Measurements from ENCODE around the gene WT1. TPM values are rescaled to one million over a fixed set of nuclear protein-coding genes. Genes with fewer than 3 reads are reported as not detected.

Gene WT1
- total and polyA plus RNA-seq, 10 of the 15 experiments (the other 5 are each of a cell fraction or from before 2014, with no cell fraction given), result 0.07 to 0.37 (median 0.08) TPM; not detected in 7

DNA sequence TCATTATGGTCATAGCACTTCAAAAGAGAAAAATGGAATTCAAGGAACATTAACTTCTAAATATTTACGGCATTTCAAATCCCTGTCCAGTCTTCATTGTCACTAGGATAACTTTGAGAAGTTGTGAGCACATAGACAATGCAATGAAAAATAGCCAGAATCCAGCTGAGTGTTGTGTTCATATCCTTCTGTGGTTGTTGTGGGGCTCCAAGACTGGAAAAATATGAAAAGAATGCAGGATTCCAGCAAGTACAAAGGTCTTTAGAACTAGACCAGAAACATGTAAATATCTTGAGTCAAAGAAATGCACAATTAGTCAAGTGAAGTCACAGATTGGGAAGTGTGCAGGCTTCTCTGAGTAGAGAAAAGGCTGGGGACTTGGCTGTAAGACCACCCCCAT is 68.7 kb downstream of the WT1 start (continued):
- TF ChIP-seq IKZF2 (IDR thresholded peaks at IDR 0.05) (no peak), ZNF274 (IDR thresholded peaks at IDR 0.05; ENCODE audit: insufficient read depth, insufficient read length) (no peak), FOXK2 (IDR thresholded peaks at IDR 0.05) (no peak), HDAC6 (IDR thresholded peaks at IDR 0.05; ENCODE audit: unreplicated experiment) (no peak), RB1 (IDR thresholded peaks at IDR 0.05; ENCODE audit: borderline replicate concordance) (no peak), ETV6 (conservative IDR thresholded peaks at IDR 0.05 in 1 of 2, IDR thresholded peaks at IDR 0.05 in 1 of 2; ENCODE audit: borderline replicate concordance in 1 of 2, low read depth in 1 of 2) (no peak), MTA3 (IDR thresholded peaks at IDR 0.05; ENCODE audit: borderline replicate concordance, low read length) (no peak), ZBED1 (IDR thresholded peaks at IDR 0.05; ENCODE audit: borderline replicate concordance) (no peak), SMARCA5 (IDR thresholded peaks at IDR 0.05) (no peak), HCFC1 (IDR thresholded peaks at IDR 0.05; ENCODE audit: low read length) (no peak), CHD4 (IDR thresholded peaks at IDR 0.05) (no peak)
- TF ChIP-seq, protein P1, sequence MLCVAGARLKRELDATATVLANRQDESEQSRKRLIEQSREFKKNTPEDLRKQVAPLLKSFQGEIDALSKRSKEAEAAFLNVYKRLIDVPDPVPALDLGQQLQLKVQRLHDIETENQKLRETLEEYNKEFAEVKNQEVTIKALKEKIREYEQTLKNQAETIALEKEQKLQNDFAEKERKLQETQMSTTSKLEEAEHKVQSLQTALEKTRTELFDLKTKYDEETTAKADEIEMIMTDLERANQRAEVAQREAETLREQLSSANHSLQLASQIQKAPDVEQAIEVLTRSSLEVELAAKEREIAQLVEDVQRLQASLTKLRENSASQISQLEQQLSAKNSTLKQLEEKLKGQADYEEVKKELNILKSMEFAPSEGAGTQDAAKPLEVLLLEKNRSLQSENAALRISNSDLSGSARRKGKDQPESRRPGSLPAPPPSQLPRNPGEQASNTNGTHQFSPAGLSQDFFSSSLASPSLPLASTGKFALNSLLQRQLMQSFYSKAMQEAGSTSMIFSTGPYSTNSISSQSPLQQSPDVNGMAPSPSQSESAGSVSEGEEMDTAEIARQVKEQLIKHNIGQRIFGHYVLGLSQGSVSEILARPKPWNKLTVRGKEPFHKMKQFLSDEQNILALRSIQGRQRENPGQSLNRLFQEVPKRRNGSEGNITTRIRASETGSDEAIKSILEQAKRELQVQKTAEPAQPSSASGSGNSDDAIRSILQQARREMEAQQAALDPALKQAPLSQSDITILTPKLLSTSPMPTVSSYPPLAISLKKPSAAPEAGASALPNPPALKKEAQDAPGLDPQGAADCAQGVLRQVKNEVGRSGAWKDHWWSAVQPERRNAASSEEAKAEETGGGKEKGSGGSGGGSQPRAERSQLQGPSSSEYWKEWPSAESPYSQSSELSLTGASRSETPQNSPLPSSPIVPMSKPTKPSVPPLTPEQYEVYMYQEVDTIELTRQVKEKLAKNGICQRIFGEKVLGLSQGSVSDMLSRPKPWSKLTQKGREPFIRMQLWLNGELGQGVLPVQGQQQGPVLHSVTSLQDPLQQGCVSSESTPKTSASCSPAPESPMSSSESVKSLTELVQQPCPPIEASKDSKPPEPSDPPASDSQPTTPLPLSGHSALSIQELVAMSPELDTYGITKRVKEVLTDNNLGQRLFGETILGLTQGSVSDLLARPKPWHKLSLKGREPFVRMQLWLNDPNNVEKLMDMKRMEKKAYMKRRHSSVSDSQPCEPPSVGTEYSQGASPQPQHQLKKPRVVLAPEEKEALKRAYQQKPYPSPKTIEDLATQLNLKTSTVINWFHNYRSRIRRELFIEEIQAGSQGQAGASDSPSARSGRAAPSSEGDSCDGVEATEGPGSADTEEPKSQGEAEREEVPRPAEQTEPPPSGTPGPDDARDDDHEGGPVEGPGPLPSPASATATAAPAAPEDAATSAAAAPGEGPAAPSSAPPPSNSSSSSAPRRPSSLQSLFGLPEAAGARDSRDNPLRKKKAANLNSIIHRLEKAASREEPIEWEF (IDR thresholded peaks at IDR 0.05; ENCODE audit: insufficient replicate concordance, low read depth, low read length), result no peak

Data from GM12878 (cell line).